ENCODE data around the gene MAGEA8. TPM values are rescaled to one million over a fixed set of nuclear protein-coding genes. Genes with fewer than 3 reads are reported as not detected.
"Not testable (repeated sequence)": the region's sequence is repeated elsewhere in the genome, so short reads cannot be mapped to it uniquely, and the experiment has no call there.

MAGEA8 gene
- total RNA-seq, 1 donor from 2014 or later, result not detected

DNA sequence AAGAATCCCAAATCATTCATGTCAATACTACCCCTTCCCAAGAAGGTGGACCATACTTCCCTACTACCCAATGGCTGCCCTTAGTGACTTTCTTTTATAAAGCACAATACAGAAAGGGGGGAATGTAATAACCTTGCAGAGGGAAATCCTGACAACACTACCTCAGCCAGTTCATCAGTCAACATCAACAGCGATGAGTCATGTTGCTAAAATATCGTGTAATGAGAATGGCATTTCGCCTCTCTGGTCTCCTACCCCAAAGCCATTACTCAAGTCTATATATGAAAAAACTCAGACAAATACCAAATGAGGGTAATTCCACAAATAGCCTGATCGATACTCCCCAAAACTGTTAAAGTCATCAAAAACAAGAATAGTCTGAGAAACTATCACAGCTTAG is 3.3 kb upstream of the MAGEA8 start:
- no peak for TF ChIP-seq EZH2 (IDR thresholded peaks at IDR 0.05; ENCODE audit: insufficient read depth, low read length)
- TF ChIP-seq, protein P1, sequence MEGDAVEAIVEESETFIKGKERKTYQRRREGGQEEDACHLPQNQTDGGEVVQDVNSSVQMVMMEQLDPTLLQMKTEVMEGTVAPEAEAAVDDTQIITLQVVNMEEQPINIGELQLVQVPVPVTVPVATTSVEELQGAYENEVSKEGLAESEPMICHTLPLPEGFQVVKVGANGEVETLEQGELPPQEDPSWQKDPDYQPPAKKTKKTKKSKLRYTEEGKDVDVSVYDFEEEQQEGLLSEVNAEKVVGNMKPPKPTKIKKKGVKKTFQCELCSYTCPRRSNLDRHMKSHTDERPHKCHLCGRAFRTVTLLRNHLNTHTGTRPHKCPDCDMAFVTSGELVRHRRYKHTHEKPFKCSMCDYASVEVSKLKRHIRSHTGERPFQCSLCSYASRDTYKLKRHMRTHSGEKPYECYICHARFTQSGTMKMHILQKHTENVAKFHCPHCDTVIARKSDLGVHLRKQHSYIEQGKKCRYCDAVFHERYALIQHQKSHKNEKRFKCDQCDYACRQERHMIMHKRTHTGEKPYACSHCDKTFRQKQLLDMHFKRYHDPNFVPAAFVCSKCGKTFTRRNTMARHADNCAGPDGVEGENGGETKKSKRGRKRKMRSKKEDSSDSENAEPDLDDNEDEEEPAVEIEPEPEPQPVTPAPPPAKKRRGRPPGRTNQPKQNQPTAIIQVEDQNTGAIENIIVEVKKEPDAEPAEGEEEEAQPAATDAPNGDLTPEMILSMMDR (IDR thresholded peaks at IDR 0.05; ENCODE audit: insufficient read depth, low read depth, low read length), result no peak
- Mint-ChIP-seq H3K4me1 (ENCODE audit: low read depth, unreplicated experiment) (peaks cover 10% of the 10 kb centered on the region), H3K27ac (ENCODE audit: unreplicated experiment) (no peak overlapping the region), H3K27me3 (ENCODE audit: low read depth, unreplicated experiment) (no peaks in the 10 kb centered on the region), H3K36me3 (ENCODE audit: low read depth, unreplicated experiment) (no peaks in the 10 kb centered on the region), H3K9me3 (ENCODE audit: unreplicated experiment) (no peaks in the 10 kb centered on the region), H3K4me3 (ENCODE audit: unreplicated experiment) (no peak overlapping the region)
- H3K9me3 ChIP-seq (ENCODE audit: insufficient read depth, low read depth, low read length), result no peaks in the 10 kb centered on the region
- no peak overlapping the region for H3K4me3 ChIP-seq (ENCODE audit: insufficient read depth, low read depth, low read length)
- H4K20me1 ChIP-seq (ENCODE audit: insufficient read depth, low read length), result no peaks in the 10 kb centered on the region
- no peak overlapping the region for H3K4me2 ChIP-seq (ENCODE audit: low read length)
- no peaks in the 10 kb centered on the region for H3K27me3 ChIP-seq (ENCODE audit: insufficient read depth, low read length)
- H3K79me2 ChIP-seq (ENCODE audit: insufficient read depth, low read length), result no peaks in the 10 kb centered on the region
- H3K4me1 ChIP-seq (ENCODE audit: insufficient read depth, low read length), result no peaks in the 10 kb centered on the region
- peak; percentile 22 for DNase-seq (ENCODE audit: low read depth)
- H2AFZ ChIP-seq (ENCODE audit: low read depth, low read length), result no peak overlapping the region
- no peaks in the 10 kb centered on the region for H3K36me3 ChIP-seq (ENCODE audit: insufficient read depth, low read length)
- H3K9ac ChIP-seq (ENCODE audit: low read length), result no peak overlapping the region
- no peak for FAIRE-seq
- no peak overlapping the region for H3K27ac ChIP-seq (ENCODE audit: low read depth, low read length)

GRCh38 chrX:149890828-149891227 is 9.8 kb downstream of the MAGEA8 start:
- H3K4me3 Mint-ChIP-seq (ENCODE audit: unreplicated experiment); H3K79me2 ChIP-seq (ENCODE audit: insufficient read depth, low read length); H3K27ac Mint-ChIP-seq (ENCODE audit: unreplicated experiment); DNase-seq (ENCODE audit: low read depth); H3K9me3 ChIP-seq (ENCODE audit: insufficient read depth, low read depth, low read length); H3K9ac ChIP-seq (ENCODE audit: low read length); H2AFZ ChIP-seq (ENCODE audit: low read depth, low read length); H3K27ac ChIP-seq (ENCODE audit: low read depth, low read length); H3K4me1 Mint-ChIP-seq (ENCODE audit: low read depth, unreplicated experiment); H3K27me3 Mint-ChIP-seq (ENCODE audit: low read depth, unreplicated experiment); H3K36me3 Mint-ChIP-seq (ENCODE audit: low read depth, unreplicated experiment); H3K36me3 ChIP-seq (ENCODE audit: insufficient read depth, low read length); H3K9me3 Mint-ChIP-seq (ENCODE audit: unreplicated experiment); H3K4me1 ChIP-seq (ENCODE audit: insufficient read depth, low read length); H3K4me3 ChIP-seq (ENCODE audit: insufficient read depth, low read depth, low read length); H4K20me1 ChIP-seq (ENCODE audit: insufficient read depth, low read length); H3K27me3 ChIP-seq (ENCODE audit: insufficient read depth, low read length); H3K4me2 ChIP-seq (ENCODE audit: low read length): not testable (repeated sequence)
- FAIRE-seq, result peak; percentile 34

DNA sequence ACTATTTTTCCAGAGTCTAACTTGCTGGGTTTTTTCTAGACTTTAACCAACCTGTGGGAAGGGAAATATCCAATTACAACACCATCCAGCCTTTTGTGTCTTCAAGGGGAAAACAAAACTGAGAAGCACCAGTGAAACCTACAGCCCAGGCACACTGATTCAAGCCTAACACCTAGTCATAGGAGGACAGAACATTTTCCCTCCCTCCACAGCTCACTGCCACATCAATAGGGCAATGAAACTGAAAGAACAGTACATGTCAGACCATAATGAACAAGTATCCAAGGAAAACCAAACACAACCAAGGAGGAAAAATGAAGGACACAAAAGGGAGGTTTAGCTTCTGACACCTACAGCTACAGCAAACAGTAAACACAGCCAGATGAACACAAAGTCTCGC is 17.6 kb downstream of the MAGEA8 start:
- Histone ChIP-seq H3K4me1 (ENCODE audit: insufficient read depth, low read length) (no peaks in the 10 kb centered on the region), H3K4me2 (ENCODE audit: low read length) (no peak overlapping the region), H2AFZ (ENCODE audit: low read depth, low read length) (no peak overlapping the region), H3K9me3 (ENCODE audit: insufficient read depth, low read depth, low read length) (no peaks in the 10 kb centered on the region), H3K27ac (ENCODE audit: low read depth, low read length) (no peak overlapping the region), H3K9ac (ENCODE audit: low read length) (no peak overlapping the region), H3K27me3 (ENCODE audit: insufficient read depth, low read length) (no peaks in the 10 kb centered on the region), H3K36me3 (ENCODE audit: insufficient read depth, low read length) (no peaks in the 10 kb centered on the region), H4K20me1 (ENCODE audit: insufficient read depth, low read length) (no peaks in the 10 kb centered on the region), H3K79me2 (ENCODE audit: insufficient read depth, low read length) (no peaks in the 10 kb centered on the region), H3K4me3 (ENCODE audit: insufficient read depth, low read depth, low read length) (no peak overlapping the region)
- TF ChIP-seq EZH2 (IDR thresholded peaks at IDR 0.05; ENCODE audit: insufficient read depth, low read length), result no peak
- TF ChIP-seq, protein P1 (IDR thresholded peaks at IDR 0.05; ENCODE audit: insufficient read depth, low read depth, low read length), result no peak
- Mint-ChIP-seq H3K4me1 (ENCODE audit: low read depth, unreplicated experiment) (no peaks in the 10 kb centered on the region), H3K27me3 (ENCODE audit: low read depth, unreplicated experiment) (no peaks in the 10 kb centered on the region), H3K36me3 (ENCODE audit: low read depth, unreplicated experiment) (no peaks in the 10 kb centered on the region), H3K9me3 (ENCODE audit: unreplicated experiment) (peaks cover 3% of the 10 kb centered on the region), H3K27ac (ENCODE audit: unreplicated experiment) (no peak overlapping the region), H3K4me3 (ENCODE audit: unreplicated experiment) (no peak overlapping the region)
- DNase-seq (ENCODE audit: low read depth) (no peak), FAIRE-seq (no peak)

Data from astrocyte (in vitro differentiated cells and primary cell).